ENCODE data around the gene MED13. TPM values are rescaled to one million over a fixed set of nuclear protein-coding genes. Genes with fewer than 3 reads are reported as not detected.

MED13 gene
- total RNA-seq, 1 donor from 2014 or later = 130 TPM

- H3K27ac Mint-ChIP-seq (ENCODE audit: unreplicated experiment) = peak overlapping the region; percentile 99
- H3K4me3 Mint-ChIP-seq (ENCODE audit: unreplicated experiment) = peak overlapping the region; percentile 93
- peaks cover 22% of the 10 kb centered on the region for H3K4me1 Mint-ChIP-seq (ENCODE audit: low read depth, unreplicated experiment)
- TF ChIP-seq, protein P1, sequence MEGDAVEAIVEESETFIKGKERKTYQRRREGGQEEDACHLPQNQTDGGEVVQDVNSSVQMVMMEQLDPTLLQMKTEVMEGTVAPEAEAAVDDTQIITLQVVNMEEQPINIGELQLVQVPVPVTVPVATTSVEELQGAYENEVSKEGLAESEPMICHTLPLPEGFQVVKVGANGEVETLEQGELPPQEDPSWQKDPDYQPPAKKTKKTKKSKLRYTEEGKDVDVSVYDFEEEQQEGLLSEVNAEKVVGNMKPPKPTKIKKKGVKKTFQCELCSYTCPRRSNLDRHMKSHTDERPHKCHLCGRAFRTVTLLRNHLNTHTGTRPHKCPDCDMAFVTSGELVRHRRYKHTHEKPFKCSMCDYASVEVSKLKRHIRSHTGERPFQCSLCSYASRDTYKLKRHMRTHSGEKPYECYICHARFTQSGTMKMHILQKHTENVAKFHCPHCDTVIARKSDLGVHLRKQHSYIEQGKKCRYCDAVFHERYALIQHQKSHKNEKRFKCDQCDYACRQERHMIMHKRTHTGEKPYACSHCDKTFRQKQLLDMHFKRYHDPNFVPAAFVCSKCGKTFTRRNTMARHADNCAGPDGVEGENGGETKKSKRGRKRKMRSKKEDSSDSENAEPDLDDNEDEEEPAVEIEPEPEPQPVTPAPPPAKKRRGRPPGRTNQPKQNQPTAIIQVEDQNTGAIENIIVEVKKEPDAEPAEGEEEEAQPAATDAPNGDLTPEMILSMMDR (IDR thresholded peaks at IDR 0.05; ENCODE audit: partially characterized antibody, unreplicated experiment) = peak; percentile 80
- H3K36me3 Mint-ChIP-seq (ENCODE audit: unreplicated experiment) = peaks cover 4% of the 10 kb centered on the region
- peaks cover 5% of the 10 kb centered on the region for H3K27me3 Mint-ChIP-seq (ENCODE audit: unreplicated experiment)
- peaks cover 8% of the 10 kb centered on the region for H3K9me3 Mint-ChIP-seq (ENCODE audit: unreplicated experiment)
- peak; percentile 99 for DNase-seq
Observed at GRCh38 chr17:62065611-62066468, 762 bp upstream of the MED13 start.

DNA sequence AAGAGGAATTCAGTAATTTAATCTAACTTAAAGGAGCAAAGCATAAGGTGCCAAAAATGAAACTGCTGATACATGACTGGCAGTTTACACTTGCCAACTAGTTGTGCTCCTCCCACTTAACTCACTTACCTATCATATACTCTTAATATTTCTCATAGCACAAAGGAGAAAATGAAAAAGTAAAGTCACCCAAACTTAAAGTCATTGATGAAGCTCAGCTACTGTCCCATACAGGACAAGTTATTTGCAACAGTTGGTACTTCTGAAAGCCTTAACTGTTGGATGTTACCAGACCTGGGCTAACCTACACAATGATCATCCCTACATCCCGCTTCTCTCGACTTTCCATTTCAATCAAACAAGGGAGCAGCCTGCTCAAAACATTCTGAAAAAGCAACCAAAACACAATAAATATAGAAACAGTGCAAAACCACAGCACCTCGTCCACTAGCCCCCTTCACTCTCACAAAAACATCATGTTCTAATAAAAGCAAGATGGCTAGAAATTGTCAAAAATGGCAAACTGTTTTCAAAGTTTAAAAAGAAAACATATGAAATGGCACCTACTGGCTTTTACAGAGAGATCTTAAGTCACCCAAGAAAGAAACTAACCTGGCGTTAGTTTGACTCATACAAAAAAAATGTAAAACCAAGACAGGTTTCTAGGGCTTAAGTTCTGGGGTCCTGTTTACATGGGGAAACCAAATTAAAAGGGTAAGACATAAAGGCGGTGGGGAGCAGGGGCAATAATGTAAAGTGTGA, 868 bp downstream of the MED13 start:
- TF ChIP-seq, protein P1 (IDR thresholded peaks at IDR 0.05; ENCODE audit: partially characterized antibody, unreplicated experiment) = no peak
- H3K4me1 Mint-ChIP-seq (ENCODE audit: low read depth, unreplicated experiment) = peaks cover 24% of the 10 kb centered on the region
- peaks cover 4% of the 10 kb centered on the region for H3K36me3 Mint-ChIP-seq (ENCODE audit: unreplicated experiment)
- no peak for DNase-seq
- peak overlapping the region; percentile 98 for H3K4me3 Mint-ChIP-seq (ENCODE audit: unreplicated experiment)
- H3K27me3 Mint-ChIP-seq (ENCODE audit: unreplicated experiment) = peaks cover 8% of the 10 kb centered on the region
- peaks cover 12% of the 10 kb centered on the region for H3K9me3 Mint-ChIP-seq (ENCODE audit: unreplicated experiment)
- peak overlapping the region; percentile 98 for H3K27ac Mint-ChIP-seq (ENCODE audit: unreplicated experiment)

GRCh38 chr17:62062944-62063343, 2.1 kb downstream of the MED13 start:
- H3K27me3 Mint-ChIP-seq (ENCODE audit: unreplicated experiment) = peaks cover 9% of the 10 kb centered on the region
- no peak for DNase-seq
- H3K9me3 Mint-ChIP-seq (ENCODE audit: unreplicated experiment) = peaks cover 13% of the 10 kb centered on the region
- TF ChIP-seq, protein P1 (IDR thresholded peaks at IDR 0.05; ENCODE audit: partially characterized antibody, unreplicated experiment) = no peak
- H3K4me1 Mint-ChIP-seq (ENCODE audit: low read depth, unreplicated experiment) = peaks cover 33% of the 10 kb centered on the region
- peak overlapping the region; percentile 98 for H3K27ac Mint-ChIP-seq (ENCODE audit: unreplicated experiment)
- H3K4me3 Mint-ChIP-seq (ENCODE audit: unreplicated experiment) = peak overlapping the region; percentile 98
- peaks cover 4% of the 10 kb centered on the region for H3K36me3 Mint-ChIP-seq (ENCODE audit: unreplicated experiment)

GRCh38 chr17:62062302-62062701, 2.8 kb downstream of the MED13 start:
- TF ChIP-seq, protein P1 (IDR thresholded peaks at IDR 0.05; ENCODE audit: partially characterized antibody, unreplicated experiment) = no peak
- H3K4me1 Mint-ChIP-seq (ENCODE audit: low read depth, unreplicated experiment) = peaks cover 37% of the 10 kb centered on the region
- DNase-seq = no peak

More at GRCh38 chr17:62062302-62062701, 2.8 kb downstream of the MED13 start:
- Mint-ChIP-seq H3K9me3 (ENCODE audit: unreplicated experiment) (peaks cover 13% of the 10 kb centered on the region), H3K27me3 (ENCODE audit: unreplicated experiment) (peaks cover 11% of the 10 kb centered on the region), H3K27ac (ENCODE audit: unreplicated experiment) (peak overlapping the region; percentile 31), H3K36me3 (ENCODE audit: unreplicated experiment) (peaks cover 4% of the 10 kb centered on the region), H3K4me3 (ENCODE audit: unreplicated experiment) (peak overlapping the region; percentile 98)

All from glutamatergic neuron (in vitro differentiated cells).